GM12878 (cell line): ENCODE results near the gene TUBB1. TPM values are rescaled to one million over a fixed set of nuclear protein-coding genes. Genes with fewer than 3 reads are reported as not detected.

ENCODE experiments used
- ATAC-seq: fragments of 200-7000 bp; cut with Tn5 transposase; 3 replicates; pipeline ENCODE4 v1.9.1; 2020; ENCODE audit warnings: mild to moderate bottlenecking, moderate library complexity
- BruUV-seq: library from RNA; stranded (reverse); fragments of 400-500 nt; replicated peaks from 2 replicates; lab custom pipeline; 2021; lab: Mats Ljungman, UMichigan
- CTCF ChIA-PET: fragments of 300-600 bp; sonication (Branson Sonifier 250); formaldehyde crosslinking; extraction: SDS; loops from one replicate; lab custom pipeline; 2021; ENCODE audit warnings: inconsistent platforms; lab: Yijun Ruan, JAX
- POLR2A ChIA-PET: fragments of 350-600 bp; formaldehyde crosslinking; extraction: SDS; loops from one replicate; lab custom pipeline; 2021; ENCODE audit warnings: inconsistent platforms; lab: Charles Lee
- RAD21 ChIA-PET: fragments of 300-600 bp; sonication (Branson Sonifier 250); formaldehyde crosslinking; loops from one replicate; lab custom pipeline; 2023; ENCODE audit warnings: antibody characterized with exemption; ENCODE audit not compliant: unreplicated experiment; lab: Charles Lee
- SMC1A ChIA-PET: fragments of 300-600 bp; sonication (Branson Sonifier 250); formaldehyde crosslinking; loops from one replicate; lab custom pipeline; 2023; ENCODE audit not compliant: unreplicated experiment, uncharacterized antibody; lab: Charles Lee
- DNase-seq: peaks from one replicate; pipeline ENCODE4 v3.0.0-alpha.2; 2011; ENCODE audit warnings: low read depth, low spot score
- FAIRE-seq: peaks from 3 replicates; lab custom pipeline; 2011; peaks lifted over from hg19 to GRCh38; lab: Jason Lieb, UNC
- H2AFZ ChIP-seq: 2 replicates; pipeline ENCODE4 v1.6.0; 2011; ENCODE audit warnings: low read depth, low read length, control low read depth; ENCODE audit not compliant: control insufficient read depth
- H3K27ac ChIP-seq: 2 replicates; pipeline ENCODE4 v1.5.1; 2011; ENCODE audit warnings: control low read depth; ENCODE audit not compliant: control insufficient read depth, insufficient read depth
- H3K27me3 ChIP-seq, 2 experiments: replicated peaks in 1 of 2; 2 replicates each; pipeline versions ENCODE4 v1.6.0 to v1.6.1; 2011; ENCODE audit warnings: low read length in 1 of 2; ENCODE audit not compliant: control insufficient read depth in 2 of 2, insufficient read depth in 2 of 2
- H3K36me3 ChIP-seq, 2 experiments: 2 replicates each; pipeline ENCODE4 v1.5.1; 2011; ENCODE audit warnings: low read length in 1 of 2; ENCODE audit not compliant: control insufficient read depth in 2 of 2, insufficient read depth in 2 of 2
- H3K4me1 ChIP-seq: 2 replicates; pipeline ENCODE4 v1.6.1; 2011; ENCODE audit warnings: mild to moderate bottlenecking, low read length, moderate library complexity, mixed read lengths; ENCODE audit not compliant: control insufficient read depth, insufficient read depth
- H3K4me2 ChIP-seq: 2 replicates; pipeline ENCODE4 v1.6.0; 2011; ENCODE audit warnings: control low read depth; ENCODE audit not compliant: control insufficient read depth, insufficient read depth
- H3K4me3 ChIP-seq: fragments of 200-600 bp; sonication (generic); 2 replicates; pipeline ENCODE4 v1.5.1; 2016
- H3K79me2 ChIP-seq: 2 replicates; pipeline ENCODE4 v1.6.0; 2011; ENCODE audit warnings: low read length; ENCODE audit not compliant: control insufficient read depth, insufficient read depth
- H3K9ac ChIP-seq: 2 replicates; pipeline ENCODE4 v1.8.0; 2011; ENCODE audit warnings: low read length, control low read depth, mixed read lengths; ENCODE audit not compliant: control insufficient read depth, insufficient read depth
- H3K9me3 ChIP-seq: replicated peaks from 3 replicates; pipeline ENCODE4 v1.5.1; 2011; ENCODE audit warnings: mild to moderate bottlenecking, low read length; ENCODE audit not compliant: control insufficient read depth, insufficient read depth
- H4K20me1 ChIP-seq: 2 replicates; pipeline ENCODE4 v1.6.0; 2011; ENCODE audit not compliant: control insufficient read depth, insufficient read depth
- CBFB ChIP-seq: IDR thresholded peaks from 2 replicates; pipeline ENCODE4 v1.6.1; 2016; ENCODE audit warnings: antibody characterized with exemption, low read depth
- CREB1 ChIP-seq: IDR thresholded peaks from 2 replicates; pipeline ENCODE4 v1.6.1; 2012; ENCODE audit warnings: low read depth, mild to moderate bottlenecking, inconsistent platforms
- NBN ChIP-seq: fragments of 450-650 bp; IDR thresholded peaks from 2 replicates; pipeline ENCODE4 v1.6.1; 2016
- NR2F1 ChIP-seq: fragments of 450-650 bp; conservative IDR thresholded peaks from 2 replicates; pipeline ENCODE4 v1.6.1; 2017; ENCODE audit warnings: mild to moderate bottlenecking
- SPI1 ChIP-seq: IDR thresholded peaks from 2 replicates; pipeline ENCODE4 v1.6.1; 2011; ENCODE audit warnings: low read depth, mild to moderate bottlenecking, low read length, moderate library complexity, borderline replicate concordance; ENCODE audit not compliant: insufficient read depth
- TARDBP ChIP-seq: IDR thresholded peaks from 2 replicates; pipeline ENCODE4 v1.6.1; 2016; ENCODE audit warnings: borderline replicate concordance
- TCF3 ChIP-seq: IDR thresholded peaks from 2 replicates; pipeline ENCODE4 v1.6.1; 2012; ENCODE audit warnings: low read depth, mild to moderate bottlenecking, low read length, borderline replicate concordance; ENCODE audit not compliant: insufficient read depth
- WGBS: methylation state at CpG from one replicate; pipeline ENCODE4 v1.1.6; 2016; ENCODE audit warnings: low lambda C conversion rate; ENCODE audit not compliant: insufficient replicate concordance, insufficient coverage; ENCODE audit errors: missing lambda C conversion rate; 5-methylcytosine and 5-hydroxymethylcytosine counted together
- in situ Hi-C: fragments of 300-500 bp; cut with MboI; formaldehyde crosslinking; loops from 9 replicates; pipeline ENCODE4 v1.14.3; 2018; ENCODE audit warnings: mixed read lengths
- intact Hi-C: fragments of 100-400 bp; cut with micrococcal nuclease; formaldehyde crosslinking; loops from one replicate; pipeline ENCODE4 v1.14.2; 2022; ENCODE audit not compliant: unreplicated experiment
- polyA plus RNA-seq, 11 experiments: library from polyadenylated mRNA; depleted of rRNA in 4 of 11; unstranded in 6 of 11; stranded (reverse) in 5 of 11; fragments of >200 nt; fragmentation: Nextera tagmentation in 4 of 11; fragmentation: Illumina TruSeq in 1 of 11; extraction: Ambion mirVana in 4 of 11; extraction: Trizol in 1 of 11; gene quantifications; 1 replicate in 1 of 11; 2 replicates in 10 of 11; pipeline versions ENCODE4 v1.2.1 to v1.2.3, GENCODE V29; 2011 to 2016; ENCODE audit warnings: inconsistent platforms in 2 of 11, missing spikeins in 2 of 11, low read depth in 1 of 11
- total RNA-seq, 4 experiments: library from RNA; depleted of rRNA in 3 of 4; stranded (reverse); fragments of >200 nt in 3 of 4; fragmentation: Illumina TruSeq in 1 of 4; extraction: Trizol in 1 of 4; gene quantifications; 2 replicates each; pipeline versions ENCODE4 v1.2.1 to v1.2.3, GENCODE V29; 2013 to 2021

Gene TUBB1
- total and polyA plus RNA-seq, 10 of the 15 experiments (the other 5 are each of a cell fraction or from before 2014, with no cell fraction given) = 0.02 to 0.20 (median 0.06) TPM; not detected in 3

- BruUV-seq = no TSS peak
- CTCF ChIA-PET = no interaction called here
These were observed 28.9 kb downstream of the TUBB1 start for GRCh38 chr20:59047938-59048680.

GRCh38 chr20:59048681-59049030 lies 29.4 kb downstream of the TUBB1 start:
- H4K20me1 ChIP-seq = no peaks in the 10 kb centered on the region
- H3K9me3 ChIP-seq = no peaks in the 10 kb centered on the region
- RAD21 ChIA-PET = no interaction called here
- H3K27ac ChIP-seq = no peak overlapping the region
- H3K4me2 ChIP-seq = no peak overlapping the region
- H3K9ac ChIP-seq = no peak overlapping the region
- WGBS = 39% methylated on average over 2 of the region's 2 CpGs
- peaks cover 6% of the 10 kb centered on the region for H3K4me1 ChIP-seq
- CTCF ChIA-PET = no interaction called here
- in situ Hi-C loops = loop anchor here (10.0 kb wide), 1 partner anchor 394 kb away; the partner anchor contains the start of gene STX16
- no peaks in the 10 kb centered on the region for H3K36me3 ChIP-seq
- no peak overlapping the region for H3K4me3 ChIP-seq
- no peak for FAIRE-seq
- POLR2A ChIA-PET = no interaction called here
- BruUV-seq = no TSS peak
- H3K79me2 ChIP-seq = no peaks in the 10 kb centered on the region
- no peak overlapping the region for H2AFZ ChIP-seq
- intact Hi-C loops = no loop called here
- no peak for ATAC-seq
- no peak for DNase-seq
- TF ChIP-seq NR2F1 = no peak
- no peak for TF ChIP-seq CBFB
- no peak for TF ChIP-seq CREB1
- TF ChIP-seq NBN = no peak
- peaks cover 0 to 8% of the 10 kb centered on the region in 2 experiments; a peak in 2 of 4 replicates for H3K27me3 ChIP-seq
- SMC1A ChIA-PET = interaction anchor here (0.7 kb wide), 1 partner anchor 125 kb away, joined by 3 read pairs; no protein-coding TSS in a partner anchor

More at GRCh38 chr20:59047938-59048680, 28.9 kb downstream of the TUBB1 start:
- ChIA-PET SMC1A (no interaction called here), POLR2A (no interaction called here), RAD21 (no interaction called here)
- Histone ChIP-seq H3K9ac (no peak overlapping the region), H3K27ac (no peak overlapping the region), H3K4me3 (no peak overlapping the region), H3K36me3 (no peaks in the 10 kb centered on the region), H4K20me1 (no peaks in the 10 kb centered on the region), H2AFZ (no peak overlapping the region), H3K9me3 (no peaks in the 10 kb centered on the region), H3K79me2 (peaks cover under 1% of the 10 kb centered on the region; the same call in 1 of the 2 replicates), H3K4me1 (peaks cover 12% of the 10 kb centered on the region), H3K27me3 (peaks cover 0 to 5% of the 10 kb centered on the region in 2 experiments; a peak in 2 of 4 replicates), H3K4me2 (no peak overlapping the region)
- intact Hi-C loops (no loop called here), in situ Hi-C loops (loop anchor here (10.0 kb wide), 1 partner anchor 393 kb away; the partner anchor contains the start of gene STX16)
- DNase-seq = no peak
- ATAC-seq = no peak
- TF ChIP-seq TARDBP = no peak
- TF ChIP-seq SPI1 = no peak
- TF ChIP-seq TCF3 = no peak
- no peak for FAIRE-seq
- 29% methylated on average over 5 of the region's 5 CpGs for WGBS
